ENCODE measurements around the gene RBM5. TPM values are rescaled to one million over a fixed set of nuclear protein-coding genes. Genes with fewer than 3 reads are reported as not detected.

Gene RBM5
- total RNA-seq = 66.9 and 72.5 TPM in 2 replicates

GRCh38 chr3:50088725-50089608 lies at the start of gene RBM5:
RBM5 (plus strand) TSS chr3:50088919; CDS start chr3:50090435, 1,516 bp downstream.

DNA sequence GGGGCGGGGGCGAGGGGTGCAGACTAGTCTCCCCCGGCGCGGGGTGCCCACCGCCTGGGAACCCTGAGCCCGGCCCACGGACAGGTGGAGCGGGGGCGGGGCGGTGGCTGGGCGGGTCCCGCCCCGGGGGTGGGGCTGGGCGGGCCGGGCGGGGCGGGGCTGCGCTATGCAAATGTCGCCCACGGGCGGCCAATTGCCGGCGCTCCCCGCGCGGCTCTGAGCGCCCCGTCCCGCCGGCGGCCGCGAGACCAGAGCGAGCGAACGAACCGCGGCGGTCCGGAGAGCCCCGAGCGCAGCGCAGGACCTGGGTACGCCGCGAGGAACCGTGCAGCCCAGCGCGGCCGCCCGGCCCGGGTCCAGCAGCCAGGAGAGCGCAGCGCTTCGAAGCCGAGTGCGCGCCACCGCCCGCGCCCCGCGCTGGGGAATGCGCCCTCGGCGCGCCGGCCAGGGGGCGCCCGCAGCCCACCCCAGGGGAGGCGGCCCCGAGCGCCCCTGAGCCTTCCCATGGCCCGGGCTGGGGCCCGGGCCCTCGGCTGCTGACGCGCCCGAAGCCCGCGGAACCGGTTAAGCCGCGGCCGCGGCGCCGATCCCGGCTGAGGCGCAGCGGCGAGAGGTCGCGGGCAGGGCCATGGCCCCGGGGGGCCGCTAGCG lies 66.2 kb downstream of the RBM5 start, which contains the start of gene SEMA3F:
Gene SEMA3F (plus strand): TSS at position 485 of the 651 bp plus-strand sequence. CDS start 4,299 bp downstream, outside the sequence.

Other genes starting within 250 kb of the RBM5 start
- gene TRAIP, start 232.4 kb upstream of the RBM5 start, total RNA-seq = 0.64 and 4.1 TPM in 2 replicates
- not detected in 2 replicates for gene CAMKV, start 219.0 kb upstream of the RBM5 start, total RNA-seq
- gene MST1R, start 185.0 kb upstream of the RBM5 start, total RNA-seq = 8.7 and 29.2 TPM in 2 replicates
- gene MON1A, start 159.1 kb upstream of the RBM5 start, total RNA-seq = 14.3 and 16.6 TPM in 2 replicates
- gene RBM6, start 148.8 kb upstream of the RBM5 start, total RNA-seq = 25.4 and 34.2 TPM in 2 replicates
- gene SEMA3F, start 66.4 kb downstream of the RBM5 start, total RNA-seq = 65.3 and 87.8 TPM in 2 replicates
- gene GNAT1, start 102.7 kb downstream of the RBM5 start, total RNA-seq = 0.43 TPM in 1 of 2 replicates, not detected in the other
- not detected in 2 replicates for gene SLC38A3, start 116.4 kb downstream of the RBM5 start, total RNA-seq
- gene GNAI2, start 147.3 kb downstream of the RBM5 start, total RNA-seq = 85.3 and 148 TPM in 2 replicates
- 8.2 and 15.6 TPM in 2 replicates for gene SEMA3B, start 180.2 kb downstream of the RBM5 start, total RNA-seq
- gene LSMEM2, start 190.2 kb downstream of the RBM5 start, total RNA-seq = not detected in 2 replicates
- gene IFRD2, start 203.5 kb downstream of the RBM5 start, total RNA-seq = 150 and 196 TPM in 2 replicates
- gene HYAL3, start 210.5 kb downstream of the RBM5 start, total RNA-seq = 7.5 and 14.7 TPM in 2 replicates
- gene NAA80, start 210.5 kb downstream of the RBM5 start, total RNA-seq = 3.1 and 3.4 TPM in 2 replicates
- 4.8 and 6.6 TPM in 2 replicates for gene HYAL1, start 214.7 kb downstream of the RBM5 start, total RNA-seq
- gene HYAL2, start 233.8 kb downstream of the RBM5 start, total RNA-seq = 74.0 and 95.7 TPM in 2 replicates
- 14.9 and 16.9 TPM in 2 replicates for gene TUSC2, start 239.3 kb downstream of the RBM5 start, total RNA-seq